SH-SY5Y (cell line): ENCODE results near the gene DUOXA1.

Source experiments
- GATA2 ChIP-seq: IDR thresholded peaks from 2 replicates; pipeline ENCODE4 v1.6.1; 2011; ENCODE audit warnings: mild to moderate bottlenecking, low read depth, low read length
- GATA3 ChIP-seq: IDR thresholded peaks from 2 replicates; pipeline ENCODE4 v1.6.1; 2011; ENCODE audit warnings: low read depth, mild to moderate bottlenecking, low read length, moderate library complexity

DUOXA1 gene

DNA sequence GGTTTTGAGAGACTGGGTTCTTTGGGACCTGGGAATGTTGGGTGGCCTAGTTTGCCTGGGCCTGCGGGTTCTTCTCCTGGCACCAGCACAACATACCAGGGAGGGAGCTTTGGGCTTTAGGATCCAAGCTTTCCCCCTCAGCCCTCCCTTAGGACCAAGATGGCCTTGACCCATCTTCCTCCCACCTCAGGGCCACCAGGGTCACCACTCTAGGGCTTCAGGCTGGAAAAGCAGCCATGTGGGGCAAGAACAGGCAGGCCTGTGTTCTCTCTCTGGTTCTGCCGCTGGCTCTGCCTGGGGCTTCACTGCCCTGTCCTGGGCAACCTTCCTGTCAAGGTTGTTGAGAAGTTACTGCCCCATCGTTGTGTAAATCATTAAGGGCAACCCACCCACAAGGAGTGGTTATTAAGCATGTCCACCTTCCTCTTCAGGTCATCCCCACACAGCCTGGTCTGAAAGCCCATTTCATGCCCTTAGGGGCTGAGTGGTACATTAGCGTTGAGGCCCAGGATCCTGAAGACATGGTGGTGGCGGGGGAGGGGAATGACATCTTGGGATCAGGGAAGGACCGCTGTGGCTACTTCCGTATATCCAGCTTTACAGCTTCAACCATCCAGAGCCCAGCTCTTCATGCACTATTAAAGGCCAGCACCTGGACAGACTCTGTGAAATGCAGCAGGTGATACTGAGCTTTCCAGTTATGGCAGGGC is 767 bp upstream of the DUOXA1 start:
- TF ChIP-seq GATA3: no peak
- no peak for TF ChIP-seq GATA2

GRCh38 chr15:45128971-45129639 is 574 bp downstream of the DUOXA1 start:
- TF ChIP-seq GATA2: no peak
- no peak for TF ChIP-seq GATA3

DNA sequence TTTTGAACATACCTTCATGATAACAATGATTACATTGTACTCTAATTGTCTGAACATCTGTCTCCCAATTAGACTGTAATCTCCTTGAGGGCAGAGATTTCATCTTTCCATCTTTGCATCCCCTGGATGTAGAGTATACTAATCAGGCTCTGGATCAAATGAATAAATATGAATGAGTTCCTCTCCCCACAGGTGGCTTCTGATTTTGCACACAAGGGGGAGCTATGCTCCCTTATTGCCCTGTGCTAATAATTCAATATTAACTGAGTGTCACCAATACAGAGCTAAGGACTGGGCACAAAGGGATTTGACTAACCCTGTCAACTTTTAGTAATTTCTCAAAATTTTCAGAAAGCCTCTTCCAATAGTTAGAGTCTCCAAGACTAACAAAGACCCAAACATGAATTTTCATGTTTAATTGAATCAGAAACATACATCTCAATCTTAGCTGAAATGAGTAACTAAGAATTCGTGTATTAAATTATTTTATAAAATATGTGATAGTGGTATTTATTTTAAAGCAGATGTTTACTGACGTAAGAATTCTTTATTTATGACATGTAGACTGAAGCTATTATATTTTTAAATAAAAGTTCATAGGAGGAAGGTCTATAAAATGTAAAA is 3.0 kb downstream of the DUOXA1 start:
- TF ChIP-seq GATA3: no peak
- TF ChIP-seq GATA2: no peak

- TF ChIP-seq GATA2 (no peak), GATA3 (no peak)
Observed at GRCh38 chr15:45123397-45123796, 6.3 kb downstream of the DUOXA1 start.

GRCh38 chr15:45122719-45123118 is 7.0 kb downstream of the DUOXA1 start:
- TF ChIP-seq GATA2 (no peak), GATA3 (no peak)

DNA sequence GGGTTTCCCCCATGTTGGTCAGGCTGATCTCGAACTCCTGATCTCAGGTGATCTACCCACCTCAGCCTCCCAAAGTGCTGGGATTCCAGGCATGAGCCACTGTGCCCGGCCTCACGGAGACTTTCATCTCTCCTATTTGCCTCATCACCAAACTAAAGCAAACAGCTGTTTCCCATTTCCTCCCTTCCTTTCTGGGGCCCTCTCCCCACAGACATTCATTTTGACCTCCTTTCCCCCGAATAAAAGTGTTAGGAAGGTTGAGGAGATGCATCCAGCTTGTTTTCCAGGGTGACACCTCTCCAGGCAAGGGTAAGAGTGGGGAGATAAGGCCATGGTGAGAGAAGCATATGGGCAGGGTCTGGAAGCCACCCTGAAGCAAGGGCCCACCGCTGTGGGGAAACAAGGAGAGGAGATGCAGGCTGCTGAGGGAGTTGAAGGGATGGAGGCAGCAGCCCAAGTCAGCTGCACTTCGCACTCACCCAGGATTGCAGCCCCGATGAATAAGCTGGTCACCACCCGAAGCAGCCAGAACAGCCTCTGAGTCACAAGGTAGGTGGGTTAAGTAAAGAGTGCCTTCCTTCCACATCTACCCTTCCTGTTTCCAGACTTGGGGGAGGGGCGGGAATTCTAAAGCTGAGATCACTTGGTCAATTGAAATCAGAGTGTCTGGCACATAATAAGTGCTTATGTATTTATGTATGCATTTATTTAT is 7.8 kb downstream of the DUOXA1 start:
- no peak for TF ChIP-seq GATA3
- TF ChIP-seq GATA2: no peak

GRCh38 chr15:45121020-45121419 is 8.7 kb downstream of the DUOXA1 start:
- TF ChIP-seq GATA2 (no peak), GATA3 (no peak)

- no peak for TF ChIP-seq GATA2
- TF ChIP-seq GATA3: no peak
Observed at GRCh38 chr15:45120081-45120972, 9.4 kb downstream of the DUOXA1 start.

GRCh38 chr15:45118996-45119395 is 10.7 kb downstream of the DUOXA1 start:
- no peak for TF ChIP-seq GATA2
- no peak for TF ChIP-seq GATA3

DNA sequence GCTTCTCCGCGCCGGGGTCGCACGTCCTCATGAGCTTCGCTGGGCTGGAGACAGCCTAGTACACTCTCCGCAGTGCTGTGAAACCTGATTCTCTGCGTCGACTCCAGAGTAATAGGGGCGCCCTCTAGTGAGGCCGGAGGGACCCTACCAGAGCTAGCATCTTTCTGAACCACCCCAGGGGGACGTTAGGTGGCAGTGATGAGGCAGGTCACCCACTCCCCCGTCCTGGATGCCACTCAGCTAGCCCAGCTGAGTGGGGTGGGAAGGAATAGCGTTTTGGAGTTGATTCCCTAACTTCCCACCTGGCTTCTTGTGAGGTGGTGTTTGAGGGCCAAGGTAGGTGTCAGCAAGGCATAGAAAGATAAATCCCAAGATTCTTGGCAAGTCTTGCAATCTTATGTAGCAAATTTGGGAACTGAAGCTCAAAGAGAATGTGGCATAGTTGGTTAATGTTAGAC is 11.5 kb downstream of the DUOXA1 start:
- TF ChIP-seq GATA2: no peak

GRCh38 chr15:45117308-45118130 is 12.2 kb downstream of the DUOXA1 start:
- TF ChIP-seq GATA3 (no peak), GATA2 (no peak)

- TF ChIP-seq GATA3 (no peak), GATA2 (no peak)
Observed at GRCh38 chr15:45116482-45117307, 13.0 kb downstream of the DUOXA1 start.
